K562 (cell line): ENCODE data around the gene OTUB2.

Source experiments
- CBX3 ChIP-seq, 2 experiments: IDR thresholded peaks; 1 replicate in 1 of 2; 2 replicates in 1 of 2; pipeline ENCODE4 v1.6.1; 2012; ENCODE audit warnings: inconsistent platforms in 2 of 2, low read length in 2 of 2, borderline replicate concordance in 1 of 2, control low read depth in 1 of 2
- EZH2 ChIP-seq: IDR thresholded peaks from 2 replicates; pipeline ENCODE4 v1.6.1; 2012; ENCODE audit warnings: low read depth, mild to moderate bottlenecking, inconsistent platforms, low read length, borderline replicate concordance
- MEF2A ChIP-seq: IDR thresholded peaks from 2 replicates; pipeline ENCODE4 v1.6.1; 2011; ENCODE audit warnings: low read depth, mild to moderate bottlenecking, low read length, moderate library complexity; ENCODE audit not compliant: control insufficient read depth
- MIER1 ChIP-seq: fragments of 450-650 bp; IDR thresholded peaks from 2 replicates; pipeline ENCODE4 v1.6.1; 2016; ENCODE audit warnings: antibody characterized with exemption, mild to moderate bottlenecking, low read depth
- OTX1 ChIP-seq: fragments of 450-650 bp; formaldehyde crosslinking; IDR thresholded peaks from 2 replicates; pipeline ENCODE4 v1.4.0; 2022; ENCODE audit warnings: mild to moderate bottlenecking
- RAD21 ChIP-seq, 2 experiments: fragments of 250-450 bp in 1 of 2; fragments of 450-650 bp in 1 of 2; sonication (Bioruptor Pico) in 1 of 2; formaldehyde crosslinking in 1 of 2; IDR thresholded peaks in 1 of 2; conservative IDR thresholded peaks in 1 of 2; 2 replicates each; pipeline versions ENCODE4 v1.4.0 to v1.8.0; 2020 to 2022; ENCODE audit warnings: mild to moderate bottlenecking in 2 of 2, moderate library complexity in 1 of 2
- TF ChIP-seq, protein P1 (sequence below): sonication (generic); formaldehyde crosslinking; IDR thresholded peaks from 2 replicates; pipeline ENCODE4 v1.8.0; 2022; ENCODE audit warnings: mild to moderate bottlenecking, missing genetic modification reagents
- TF ChIP-seq, protein P2 (sequence below): sonication (generic); formaldehyde crosslinking; IDR thresholded peaks from 2 replicates; pipeline ENCODE4 v1.9.0; 2022; ENCODE audit warnings: mild to moderate bottlenecking, missing genetic modification reagents
- TF ChIP-seq, protein P3 (sequence below): fragments of 250-450 bp; sonication (Bioruptor Pico); IDR thresholded peaks from 2 replicates; pipeline ENCODE4 v1.5.1; 2021; ENCODE audit warnings: mild to moderate bottlenecking
- TF ChIP-seq, protein P4 (sequence below), 2 experiments: fragments of 450-650 bp in 1 of 2; sonication (generic) in 1 of 2; formaldehyde crosslinking in 1 of 2; IDR thresholded peaks in 1 of 2; conservative IDR thresholded peaks in 1 of 2; 2 replicates each; pipeline versions ENCODE4 v1.6.1 to v1.8.1; 2016 to 2023; ENCODE audit warnings: mild to moderate bottlenecking in 2 of 2, moderate library complexity in 2 of 2, inconsistent platforms in 1 of 2, missing genetic modification reagents in 1 of 2

DNA sequence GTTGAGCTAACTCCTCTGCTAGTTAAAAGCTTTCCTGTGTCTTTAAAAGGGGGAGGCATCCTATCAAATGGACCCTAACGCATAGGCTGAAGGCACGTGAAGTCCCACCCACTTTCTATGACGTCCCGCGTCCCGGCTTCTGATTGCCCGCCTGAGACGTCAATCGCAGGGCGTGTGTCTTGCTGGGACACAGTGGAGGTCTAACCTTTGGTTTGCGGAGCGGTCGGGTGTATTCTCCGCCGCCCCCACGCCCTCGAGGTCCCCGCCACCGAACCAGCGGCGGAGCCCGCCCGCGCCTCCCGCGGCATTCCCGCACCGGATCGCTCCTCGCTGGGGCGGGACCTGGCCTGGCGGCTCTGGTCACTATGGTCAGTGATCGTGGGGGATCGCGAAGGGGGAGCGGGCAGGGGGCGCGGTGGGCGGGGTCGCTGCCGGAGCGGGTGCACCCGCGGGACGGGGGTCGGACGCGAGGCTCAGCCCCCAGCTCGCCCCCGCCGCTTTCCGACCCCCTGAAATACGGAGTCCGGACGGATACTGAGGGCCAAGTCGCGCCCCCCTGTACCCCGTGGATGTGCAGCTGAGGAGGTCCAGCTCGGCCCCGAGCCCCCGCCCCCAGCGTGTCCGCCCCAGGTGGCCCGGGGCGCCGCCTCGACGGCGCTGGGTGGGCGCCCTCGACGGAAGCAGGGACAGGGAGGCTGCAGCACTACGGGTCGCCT is at the start of gene OTUB2:
- TF ChIP-seq RAD21 (CRISPR knock-in tag; conservative IDR thresholded peaks at IDR 0.05 in 1 of 2, IDR thresholded peaks at IDR 0.05 in 1 of 2) (no peak), MEF2A (no peak), MIER1 (no peak), OTX1 (CRISPR knock-in tag) (no peak), CBX3 (IDR thresholded peaks at IDR 0.05; ENCODE audit: borderline replicate concordance in 1 of 2, low read length in 2 of 2) (no peak), EZH2 (no peak)
- TF ChIP-seq, protein P1, sequence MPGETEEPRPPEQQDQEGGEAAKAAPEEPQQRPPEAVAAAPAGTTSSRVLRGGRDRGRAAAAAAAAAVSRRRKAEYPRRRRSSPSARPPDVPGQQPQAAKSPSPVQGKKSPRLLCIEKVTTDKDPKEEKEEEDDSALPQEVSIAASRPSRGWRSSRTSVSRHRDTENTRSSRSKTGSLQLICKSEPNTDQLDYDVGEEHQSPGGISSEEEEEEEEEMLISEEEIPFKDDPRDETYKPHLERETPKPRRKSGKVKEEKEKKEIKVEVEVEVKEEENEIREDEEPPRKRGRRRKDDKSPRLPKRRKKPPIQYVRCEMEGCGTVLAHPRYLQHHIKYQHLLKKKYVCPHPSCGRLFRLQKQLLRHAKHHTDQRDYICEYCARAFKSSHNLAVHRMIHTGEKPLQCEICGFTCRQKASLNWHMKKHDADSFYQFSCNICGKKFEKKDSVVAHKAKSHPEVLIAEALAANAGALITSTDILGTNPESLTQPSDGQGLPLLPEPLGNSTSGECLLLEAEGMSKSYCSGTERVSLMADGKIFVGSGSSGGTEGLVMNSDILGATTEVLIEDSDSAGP = peak; percentile 97
- TF ChIP-seq, protein P2, sequence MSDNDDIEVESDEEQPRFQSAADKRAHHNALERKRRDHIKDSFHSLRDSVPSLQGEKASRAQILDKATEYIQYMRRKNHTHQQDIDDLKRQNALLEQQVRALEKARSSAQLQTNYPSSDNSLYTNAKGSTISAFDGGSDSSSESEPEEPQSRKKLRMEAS (CRISPR knock-in tag) = no peak
- TF ChIP-seq, protein P3, sequence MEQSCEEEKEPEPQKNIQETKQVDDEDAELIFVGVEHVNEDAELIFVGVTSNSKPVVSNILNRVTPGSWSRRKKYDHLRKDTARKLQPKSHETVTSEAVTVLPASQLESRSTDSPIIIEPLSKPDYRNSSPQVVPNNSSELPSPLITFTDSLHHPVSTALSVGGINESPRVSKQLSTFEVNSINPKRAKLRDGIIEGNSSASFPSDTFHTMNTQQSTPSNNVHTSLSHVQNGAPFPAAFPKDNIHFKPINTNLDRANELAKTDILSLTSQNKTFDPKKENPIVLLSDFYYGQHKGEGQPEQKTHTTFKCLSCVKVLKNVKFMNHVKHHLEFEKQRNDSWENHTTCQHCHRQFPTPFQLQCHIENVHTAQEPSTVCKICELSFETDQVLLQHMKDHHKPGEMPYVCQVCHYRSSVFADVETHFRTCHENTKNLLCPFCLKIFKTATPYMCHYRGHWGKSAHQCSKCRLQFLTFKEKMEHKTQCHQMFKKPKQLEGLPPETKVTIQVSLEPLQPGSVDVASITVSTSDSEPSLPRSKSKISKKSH (CRISPR knock-in tag) = no peak
- TF ChIP-seq, protein P4, sequence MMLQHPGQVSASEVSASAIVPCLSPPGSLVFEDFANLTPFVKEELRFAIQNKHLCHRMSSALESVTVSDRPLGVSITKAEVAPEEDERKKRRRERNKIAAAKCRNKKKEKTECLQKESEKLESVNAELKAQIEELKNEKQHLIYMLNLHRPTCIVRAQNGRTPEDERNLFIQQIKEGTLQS (IDR thresholded peaks at IDR 0.05) = no peak
- TF ChIP-seq, protein P4 (CRISPR knock-in tag; conservative IDR thresholded peaks at IDR 0.05) = no peak
